ENCODE measurements around the gene TMEM9.

TMEM9 gene

GRCh38 chr1:201100169-201100930 lies 53.9 kb downstream of the TMEM9 start:
- no peak for TF ChIP-seq RAD21 (IDR thresholded peaks at IDR 0.05; ENCODE audit: low read depth)
- no peak for TF ChIP-seq ZBTB7A (IDR thresholded peaks at IDR 0.05; ENCODE audit: low read depth)
- TF ChIP-seq EGR1 (IDR thresholded peaks at IDR 0.05) = no peak
- TF ChIP-seq TCF12 (IDR thresholded peaks at IDR 0.05; ENCODE audit: low read depth) = no peak
- TF ChIP-seq TAF1 (IDR thresholded peaks at IDR 0.05; ENCODE audit: low read depth) = no peak
- TF ChIP-seq CREB1 (IDR thresholded peaks at IDR 0.05; ENCODE audit: low read depth) = no peak
- no peak for TF ChIP-seq USF1 (IDR thresholded peaks at IDR 0.05)
- no peak for TF ChIP-seq FOXM1 (IDR thresholded peaks at IDR 0.05; ENCODE audit: borderline replicate concordance, low read depth)
- no peak for TF ChIP-seq TEAD4 (IDR thresholded peaks at IDR 0.05)
- no peak for TF ChIP-seq REST (IDR thresholded peaks at IDR 0.05; ENCODE audit: low read depth)

GRCh38 chr1:201098992-201099677 lies 55.1 kb downstream of the TMEM9 start:
- TF ChIP-seq ZBTB7A (IDR thresholded peaks at IDR 0.05; ENCODE audit: low read depth) = no peak

GRCh38 chr1:201096977-201097856 lies 57.1 kb downstream of the TMEM9 start:
- no peak for TF ChIP-seq YY1 (IDR thresholded peaks at IDR 0.05; ENCODE audit: low read depth)
- no peak for TF ChIP-seq EP300 (IDR thresholded peaks at IDR 0.05; ENCODE audit: borderline replicate concordance)
- no peak for TF ChIP-seq REST (IDR thresholded peaks at IDR 0.05; ENCODE audit: low read depth)
- no peak for TF ChIP-seq TAF1 (IDR thresholded peaks at IDR 0.05; ENCODE audit: low read depth)
- TF ChIP-seq RAD21 (IDR thresholded peaks at IDR 0.05; ENCODE audit: low read depth) = no peak
- no peak for TF ChIP-seq NFIC (IDR thresholded peaks at IDR 0.05)
- TF ChIP-seq TCF12 (IDR thresholded peaks at IDR 0.05; ENCODE audit: low read depth) = no peak
- TF ChIP-seq EGR1 (IDR thresholded peaks at IDR 0.05) = no peak
- no peak for TF ChIP-seq CREB1 (IDR thresholded peaks at IDR 0.05; ENCODE audit: low read depth)
- no peak for TF ChIP-seq FOXM1 (IDR thresholded peaks at IDR 0.05; ENCODE audit: borderline replicate concordance, low read depth)

- no peak for TF ChIP-seq CREB1 (IDR thresholded peaks at IDR 0.05; ENCODE audit: low read depth)
- TF ChIP-seq RAD21 (IDR thresholded peaks at IDR 0.05; ENCODE audit: low read depth) = no peak
- no peak for TF ChIP-seq ZBTB7A (IDR thresholded peaks at IDR 0.05; ENCODE audit: low read depth)
- TF ChIP-seq TEAD4 (IDR thresholded peaks at IDR 0.05) = no peak
- TF ChIP-seq TAF1 (IDR thresholded peaks at IDR 0.05; ENCODE audit: low read depth) = no peak
- no peak for TF ChIP-seq EGR1 (IDR thresholded peaks at IDR 0.05)
- no peak for TF ChIP-seq MAX (IDR thresholded peaks at IDR 0.05)
- TF ChIP-seq NFIC (IDR thresholded peaks at IDR 0.05) = no peak
- TF ChIP-seq EP300 (IDR thresholded peaks at IDR 0.05; ENCODE audit: borderline replicate concordance) = no peak
- no peak for TF ChIP-seq FOXM1 (IDR thresholded peaks at IDR 0.05; ENCODE audit: borderline replicate concordance, low read depth)
- no peak for TF ChIP-seq CEBPB (IDR thresholded peaks at IDR 0.05)
- TF ChIP-seq TCF12 (IDR thresholded peaks at IDR 0.05; ENCODE audit: low read depth) = no peak
- TF ChIP-seq YY1 (IDR thresholded peaks at IDR 0.05; ENCODE audit: low read depth) = no peak
- TF ChIP-seq USF1 (IDR thresholded peaks at IDR 0.05) = no peak
- TF ChIP-seq REST (IDR thresholded peaks at IDR 0.05; ENCODE audit: low read depth) = no peak
Observed at GRCh38 chr1:201096041-201096461, 58.2 kb downstream of the TMEM9 start.

Data from Ishikawa (cell line).